ENCODE results near the gene GPHN. TPM values are rescaled to one million over a fixed set of nuclear protein-coding genes. Genes with fewer than 3 reads are reported as not detected.

Gene GPHN
- total RNA-seq, 1 donor: 8.3 TPM

DNA sequence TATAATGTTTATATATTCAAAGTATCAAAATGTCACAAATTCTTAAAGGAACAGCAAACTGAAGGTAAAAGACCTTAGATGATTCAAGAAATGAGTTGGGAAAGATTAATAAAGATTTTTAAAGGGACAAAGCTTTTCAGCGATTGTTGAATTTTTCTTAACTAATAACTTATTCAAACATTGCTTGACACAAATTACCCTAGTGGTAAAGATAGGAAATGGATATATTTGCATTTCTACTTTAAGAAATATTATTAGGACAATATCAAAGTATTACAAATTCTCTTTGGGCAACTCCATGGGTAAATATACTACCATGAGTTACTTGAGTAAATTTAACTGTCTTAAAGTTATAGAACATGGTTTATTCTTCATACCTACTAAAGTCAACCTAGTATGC lies 415.3 kb downstream of the GPHN start:
- Histone ChIP-seq H3K36me3 (ENCODE audit: insufficient read depth, low read length) (no peaks in the 10 kb centered on the region), H3K79me2 (ENCODE audit: insufficient read depth, low read length) (no peaks in the 10 kb centered on the region), H2AFZ (ENCODE audit: low read length) (no peak overlapping the region), H3K27ac (ENCODE audit: low read depth, low read length) (no peak overlapping the region), H3K4me3 (ENCODE audit: insufficient read depth, low read length) (no peak overlapping the region), H4K20me1 (ENCODE audit: insufficient read depth, low read length) (no peaks in the 10 kb centered on the region), H3K27me3 (ENCODE audit: insufficient read depth, low read length) (no peaks in the 10 kb centered on the region), H3K9me3 (ENCODE audit: low read depth, low read length) (no peaks in the 10 kb centered on the region), H3K4me2 (ENCODE audit: insufficient read depth, low read length) (no peak overlapping the region), H3K4me1 (ENCODE audit: insufficient read depth, low read length) (no peaks in the 10 kb centered on the region)
- DNase-seq (ENCODE audit: insufficient read length, low spot score, missing footprints): no peak
- no peak for TF ChIP-seq CTCF (IDR thresholded peaks at IDR 0.05; ENCODE audit: extremely low read depth, low read depth, low read length)

- DNase-seq (ENCODE audit: insufficient read length, low spot score, missing footprints): no peak
- Histone ChIP-seq H3K27me3 (ENCODE audit: insufficient read depth, low read length) (no peaks in the 10 kb centered on the region), H3K4me3 (ENCODE audit: insufficient read depth, low read length) (no peak overlapping the region), H4K20me1 (ENCODE audit: insufficient read depth, low read length) (no peaks in the 10 kb centered on the region), H3K9me3 (ENCODE audit: low read depth, low read length) (peaks cover 2% of the 10 kb centered on the region), H3K36me3 (ENCODE audit: insufficient read depth, low read length) (no peaks in the 10 kb centered on the region), H3K27ac (ENCODE audit: low read depth, low read length) (no peak overlapping the region), H3K4me2 (ENCODE audit: insufficient read depth, low read length) (no peak overlapping the region), H3K4me1 (ENCODE audit: insufficient read depth, low read length) (no peaks in the 10 kb centered on the region), H3K79me2 (ENCODE audit: insufficient read depth, low read length) (no peaks in the 10 kb centered on the region), H2AFZ (ENCODE audit: low read length) (no peak overlapping the region)
- TF ChIP-seq CTCF (IDR thresholded peaks at IDR 0.05; ENCODE audit: extremely low read depth, low read depth, low read length): no peak
Measured at GRCh38 chr14:66939409-66939808, 431.5 kb downstream of the GPHN start.

- Histone ChIP-seq H4K20me1 (ENCODE audit: insufficient read depth, low read length) (no peaks in the 10 kb centered on the region), H3K79me2 (ENCODE audit: insufficient read depth, low read length) (no peaks in the 10 kb centered on the region), H3K4me2 (ENCODE audit: insufficient read depth, low read length) (no peak overlapping the region), H3K27me3 (ENCODE audit: insufficient read depth, low read length) (no peaks in the 10 kb centered on the region), H3K4me1 (ENCODE audit: insufficient read depth, low read length) (no peaks in the 10 kb centered on the region), H3K4me3 (ENCODE audit: insufficient read depth, low read length) (no peak overlapping the region), H3K36me3 (ENCODE audit: insufficient read depth, low read length) (no peaks in the 10 kb centered on the region), H3K27ac (ENCODE audit: low read depth, low read length) (no peak overlapping the region), H3K9me3 (ENCODE audit: low read depth, low read length) (peaks cover 9% of the 10 kb centered on the region), H2AFZ (ENCODE audit: low read length) (no peak overlapping the region)
- no peak for TF ChIP-seq CTCF (IDR thresholded peaks at IDR 0.05; ENCODE audit: extremely low read depth, low read depth, low read length)
- DNase-seq (ENCODE audit: insufficient read length, low spot score, missing footprints): no peak
Measured at GRCh38 chr14:66944872-66945271, 436.9 kb downstream of the GPHN start.

- no peak for TF ChIP-seq CTCF (IDR thresholded peaks at IDR 0.05; ENCODE audit: extremely low read depth, low read depth, low read length)
- no peak overlapping the region for H2AFZ ChIP-seq (ENCODE audit: low read length)
- no peak overlapping the region for H3K4me3 ChIP-seq (ENCODE audit: insufficient read depth, low read length)
- peaks cover 2% of the 10 kb centered on the region for H3K9me3 ChIP-seq (ENCODE audit: low read depth, low read length)
- H3K27ac ChIP-seq (ENCODE audit: low read depth, low read length): no peak overlapping the region
- H3K79me2 ChIP-seq (ENCODE audit: insufficient read depth, low read length): no peaks in the 10 kb centered on the region
- H4K20me1 ChIP-seq (ENCODE audit: insufficient read depth, low read length): no peaks in the 10 kb centered on the region
- no peaks in the 10 kb centered on the region for H3K27me3 ChIP-seq (ENCODE audit: insufficient read depth, low read length)
- H3K4me1 ChIP-seq (ENCODE audit: insufficient read depth, low read length): no peaks in the 10 kb centered on the region
- no peaks in the 10 kb centered on the region for H3K36me3 ChIP-seq (ENCODE audit: insufficient read depth, low read length)
- no peak for DNase-seq (ENCODE audit: insufficient read length, low spot score, missing footprints)
- H3K4me2 ChIP-seq (ENCODE audit: insufficient read depth, low read length): no peak overlapping the region
Measured at GRCh38 chr14:66955159-66955558, 447.2 kb downstream of the GPHN start.
